Kidney epithelial cell (primary cell): ENCODE results near the gene GLS. TPM values are rescaled to one million over a fixed set of nuclear protein-coding genes. Genes with fewer than 3 reads are reported as not detected.

Source experiments
- DNase-seq: peaks from one replicate; pipeline ENCODE4 v3.0.0-alpha.2; 2010; ENCODE audit warnings: low read depth
- H3K27me3 ChIP-seq: 2 replicates; pipeline ENCODE4 v1.6.0; 2011; ENCODE audit warnings: low read length; ENCODE audit not compliant: control insufficient read depth, insufficient read depth
- H3K36me3 ChIP-seq: 2 replicates; pipeline ENCODE4 v1.5.1; 2011; ENCODE audit warnings: low read length; ENCODE audit not compliant: control insufficient read depth, insufficient read depth
- H3K4me3 ChIP-seq: 2 replicates; pipeline ENCODE4 v1.5.1; 2011; ENCODE audit warnings: low read depth, mild to moderate bottlenecking, control low read depth, low read length
- CTCF ChIP-seq: IDR thresholded peaks from 2 replicates; pipeline ENCODE4 v1.5.1; 2011; ENCODE audit warnings: mild to moderate bottlenecking, moderate library complexity, low read length, control low read depth, inconsistent platforms; ENCODE audit not compliant: insufficient read depth, poor library complexity, severe bottlenecking
- total RNA-seq: library from RNA; depleted of rRNA; stranded (reverse); fragments of >200 nt; gene quantifications from 2 replicates; pipeline ENCODE4 v1.2.3, GENCODE V29; 2015

GLS gene
- total RNA-seq, 1 donor from 2014 or later, result 85.0 TPM

- Histone ChIP-seq H3K27me3 (no peaks in the 10 kb centered on the region), H3K36me3 (peaks cover 2% of the 10 kb centered on the region), H3K4me3 (no peak overlapping the region)
- DNase-seq, result no peak
- no peak for TF ChIP-seq CTCF
These were observed 32.1 kb downstream of the GLS start for GRCh38 chr2:190912726-190913125.

- no peak for TF ChIP-seq CTCF
- Histone ChIP-seq H3K36me3 (peaks cover 2% of the 10 kb centered on the region), H3K27me3 (no peaks in the 10 kb centered on the region), H3K4me3 (no peak overlapping the region)
- no peak for DNase-seq
These were observed 33.1 kb downstream of the GLS start for GRCh38 chr2:190913725-190914124.

DNA sequence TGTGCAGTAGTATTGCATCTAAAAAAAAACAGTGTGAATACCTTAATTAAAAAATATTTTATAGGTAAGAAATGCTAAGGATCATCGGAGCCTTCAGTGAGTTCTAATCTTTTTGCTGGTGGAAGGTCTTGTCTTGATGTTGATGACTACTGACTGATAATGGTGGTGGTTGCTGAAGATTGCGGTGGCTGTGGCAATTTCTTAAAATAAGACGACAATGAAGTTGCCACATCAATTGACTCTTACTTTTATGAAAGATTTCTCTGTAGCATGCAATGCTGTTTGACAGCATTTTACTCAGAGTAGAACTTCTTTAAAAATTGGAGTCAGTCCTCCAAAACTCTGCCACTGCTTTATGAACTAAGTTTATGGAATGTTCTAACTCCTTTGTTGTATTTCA lies 36.2 kb downstream of the GLS start:
- H3K4me3 ChIP-seq, result no peak overlapping the region
- H3K27me3 ChIP-seq, result no peaks in the 10 kb centered on the region
- TF ChIP-seq CTCF, result no peak
- DNase-seq, result no peak
- H3K36me3 ChIP-seq, result peaks cover 2% of the 10 kb centered on the region

GRCh38 chr2:190920085-190920484 lies 39.5 kb downstream of the GLS start:
- no peak for DNase-seq
- no peak overlapping the region for H3K4me3 ChIP-seq
- no peaks in the 10 kb centered on the region for H3K27me3 ChIP-seq
- TF ChIP-seq CTCF, result no peak
- H3K36me3 ChIP-seq, result peaks cover 2% of the 10 kb centered on the region

GRCh38 chr2:190922376-190922775 lies 41.8 kb downstream of the GLS start:
- no peak overlapping the region for H3K4me3 ChIP-seq
- no peak for TF ChIP-seq CTCF
- H3K27me3 ChIP-seq, result no peaks in the 10 kb centered on the region
- no peak for DNase-seq
- peaks cover 2% of the 10 kb centered on the region for H3K36me3 ChIP-seq

DNA sequence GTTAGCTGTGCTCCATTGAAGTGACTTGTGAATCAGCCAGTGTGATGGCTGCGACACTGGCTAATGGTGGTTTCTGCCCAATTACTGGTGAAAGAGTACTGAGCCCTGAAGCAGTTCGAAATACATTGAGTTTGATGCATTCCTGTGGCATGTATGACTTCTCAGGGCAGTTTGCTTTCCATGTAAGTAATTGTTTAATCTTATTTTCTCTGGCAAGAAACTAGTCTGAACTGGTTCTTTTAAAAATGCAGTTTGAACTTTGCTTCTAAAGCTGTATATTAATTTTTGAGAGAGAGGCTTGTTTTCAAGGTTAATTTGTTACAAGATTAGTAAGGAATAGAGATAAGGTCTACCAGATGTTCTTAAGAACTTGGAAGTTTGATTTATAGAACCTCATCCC lies 46.7 kb downstream of the GLS start:
- peaks cover 2% of the 10 kb centered on the region for H3K36me3 ChIP-seq
- DNase-seq, result peak; percentile 32
- no peak for TF ChIP-seq CTCF

More for the DNA sequence above, 46.7 kb downstream of the GLS start:
- Histone ChIP-seq H3K27me3 (no peaks in the 10 kb centered on the region), H3K4me3 (no peak overlapping the region)
